GF-D8 (cell line): ENCODE results near the gene RHOJ.
"Not testable (repeated sequence)": the region's sequence is repeated elsewhere in the genome, so short reads cannot be mapped to it uniquely, and the experiment has no call there.

ENCODE experiments used
- DNase-seq: peaks from one replicate; lab custom pipeline; 2025; lab: John Stamatoyannopoulos, UW

The RHOJ gene

DNA sequence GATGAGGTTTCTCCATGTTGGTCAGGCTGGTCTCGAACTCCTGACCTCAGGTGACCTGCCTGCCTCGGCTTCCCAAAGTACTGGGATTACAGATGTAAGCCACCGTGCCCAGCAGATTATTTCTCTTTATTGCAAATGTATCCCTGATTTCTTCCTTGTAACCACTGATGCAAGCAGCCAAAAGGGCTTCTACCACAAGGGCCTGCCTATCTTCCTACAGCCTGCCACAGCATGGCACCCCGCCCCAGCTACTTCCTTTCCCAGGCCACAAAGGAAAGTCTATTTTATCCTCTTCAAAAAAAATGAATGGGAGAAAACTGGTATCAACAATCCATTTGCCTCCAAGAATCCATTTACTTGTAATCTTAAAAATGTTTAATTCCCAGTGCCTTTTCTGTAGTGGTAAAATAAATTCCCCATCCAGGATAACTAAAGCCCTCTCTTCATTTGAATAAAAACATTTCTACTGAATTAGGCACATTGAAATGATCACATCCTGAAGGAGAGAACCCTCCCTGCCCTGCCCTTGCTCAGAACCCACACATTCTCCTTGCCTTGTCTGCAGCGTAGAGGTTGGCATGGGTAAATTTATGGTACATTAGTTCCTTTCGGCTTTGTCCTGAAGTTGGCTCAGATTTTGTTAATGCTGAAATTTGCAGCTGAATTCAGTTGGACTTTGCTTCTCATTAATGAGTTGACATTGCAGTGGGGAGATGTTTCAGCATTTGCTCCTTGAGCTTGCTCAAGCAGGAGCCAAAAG is 95.3 kb downstream of the RHOJ start:
- DNase-seq: no peak

DNA sequence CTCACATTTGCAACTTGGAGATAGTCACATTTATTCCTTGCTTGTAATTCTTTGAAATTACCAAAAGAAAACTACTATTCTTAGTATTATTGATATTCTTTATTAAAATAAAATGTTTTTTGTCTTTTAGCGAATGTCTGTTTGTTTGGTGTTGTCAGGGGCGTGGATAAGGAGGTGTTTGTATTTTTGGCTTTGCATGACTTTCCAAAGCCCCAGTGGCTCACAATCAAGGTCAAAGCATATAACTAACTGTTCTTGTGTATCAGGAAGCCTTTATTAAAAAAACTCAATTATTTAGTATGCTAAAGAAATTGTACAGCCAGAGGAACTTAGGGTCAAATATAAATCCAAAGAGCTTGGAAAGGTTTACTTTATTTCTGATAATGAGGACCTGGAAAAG is 96.6 kb downstream of the RHOJ start:
- no peak for DNase-seq

DNA sequence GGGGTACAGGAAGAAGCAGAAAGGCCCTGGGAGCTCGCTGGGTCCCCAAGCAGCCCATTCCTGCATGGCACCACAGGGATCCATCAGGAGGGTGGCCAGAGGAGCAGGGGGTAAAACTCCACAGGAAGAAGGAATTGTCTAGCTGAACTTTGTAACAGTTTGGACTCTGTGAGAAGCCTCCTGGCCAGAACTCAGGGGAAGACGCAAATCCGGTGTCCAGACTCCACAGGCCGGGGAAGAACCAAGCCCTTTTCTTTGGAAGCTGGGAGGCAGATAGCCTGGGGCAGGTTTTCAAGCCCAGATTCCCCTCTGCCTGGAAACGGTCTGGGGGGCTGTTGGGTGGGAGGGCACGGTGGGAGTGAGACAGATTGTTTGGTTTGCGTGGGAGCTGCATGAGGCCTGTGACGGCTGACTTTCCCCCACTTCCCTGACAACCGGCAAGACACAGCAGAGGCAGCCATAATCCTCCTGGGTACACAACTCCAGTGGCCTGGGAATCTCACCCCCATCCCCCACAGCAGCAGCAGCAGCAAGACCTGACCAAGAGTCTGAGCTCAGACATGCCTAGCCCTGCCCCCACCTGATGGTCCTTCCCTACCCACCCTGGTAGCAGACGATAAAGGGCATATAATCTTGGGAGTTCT is 97.8 kb downstream of the RHOJ start:
- no peak for DNase-seq

DNA sequence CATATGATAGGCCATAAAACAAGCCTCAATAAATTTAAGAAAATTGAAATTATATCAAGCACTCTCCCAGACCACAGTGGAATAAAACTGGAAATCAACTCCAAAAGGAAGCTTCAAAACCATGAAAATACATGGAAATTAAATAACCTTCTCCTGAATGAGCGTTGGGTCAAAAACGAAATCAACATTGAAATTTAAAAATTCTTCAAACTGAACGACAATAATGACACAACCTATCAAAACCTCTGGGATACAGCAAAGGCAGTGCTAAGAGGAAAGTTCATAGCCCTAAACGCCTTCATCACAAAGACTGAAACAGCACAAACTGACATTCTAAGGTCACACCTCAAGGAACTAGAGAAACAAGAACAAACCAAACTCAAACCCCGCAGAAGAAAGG is 100.2 kb downstream of the RHOJ start:
- DNase-seq: not testable (repeated sequence)

DNA sequence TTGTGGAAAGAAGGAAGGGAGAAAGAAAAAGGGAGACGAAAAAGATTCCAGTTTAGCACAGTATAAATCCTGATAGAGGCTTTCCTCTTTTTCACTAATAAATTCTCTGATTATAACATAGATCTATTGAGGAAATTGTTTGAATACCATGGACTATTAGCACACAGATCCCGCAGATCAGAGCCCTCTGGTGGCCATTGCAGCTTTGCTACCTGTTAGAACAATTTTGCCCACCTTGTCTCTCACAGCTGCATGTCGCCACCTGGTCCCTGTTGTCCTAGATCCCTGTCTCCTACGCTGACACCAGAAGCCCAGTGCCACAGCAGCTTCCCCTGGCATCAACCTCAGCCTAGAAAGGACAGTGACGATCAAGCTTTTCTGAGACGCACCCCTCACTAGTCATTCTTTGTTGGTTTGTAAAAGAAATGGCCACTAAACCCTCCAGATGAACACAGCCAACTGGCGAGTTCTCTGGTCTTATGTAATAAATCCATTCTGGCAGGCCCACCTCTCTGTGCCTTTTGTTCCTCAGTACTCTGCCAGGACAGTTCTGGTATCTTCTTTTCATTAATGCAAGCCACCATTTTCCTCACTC is 104.6 kb downstream of the RHOJ start:
- DNase-seq: no peak

DNA sequence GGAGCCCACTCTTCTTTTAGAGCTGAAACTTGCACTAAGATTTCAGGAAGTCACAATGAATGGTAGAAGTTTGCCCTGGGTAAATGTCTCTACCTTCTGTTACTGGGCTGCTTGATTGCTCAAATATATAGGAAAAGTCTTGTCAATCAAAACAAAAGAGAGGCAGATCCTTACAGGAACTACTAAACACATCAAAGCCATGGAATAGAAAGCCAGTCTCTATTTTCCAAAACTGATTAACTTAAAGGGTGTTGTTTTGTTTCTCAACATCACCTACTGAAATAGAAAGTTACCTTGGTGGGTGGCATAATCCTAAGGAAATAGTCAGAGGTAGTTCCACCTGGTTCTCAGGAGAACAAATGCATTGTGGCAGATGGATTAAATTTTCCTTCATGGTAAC is 114.6 kb downstream of the RHOJ start, which contains the start of gene GPHB5:
GPHB5 (minus strand) TSS at position 101 of the 400 bp plus-strand sequence. CDS start 1,086 bp downstream, outside the sequence.
- no peak for DNase-seq

DNA sequence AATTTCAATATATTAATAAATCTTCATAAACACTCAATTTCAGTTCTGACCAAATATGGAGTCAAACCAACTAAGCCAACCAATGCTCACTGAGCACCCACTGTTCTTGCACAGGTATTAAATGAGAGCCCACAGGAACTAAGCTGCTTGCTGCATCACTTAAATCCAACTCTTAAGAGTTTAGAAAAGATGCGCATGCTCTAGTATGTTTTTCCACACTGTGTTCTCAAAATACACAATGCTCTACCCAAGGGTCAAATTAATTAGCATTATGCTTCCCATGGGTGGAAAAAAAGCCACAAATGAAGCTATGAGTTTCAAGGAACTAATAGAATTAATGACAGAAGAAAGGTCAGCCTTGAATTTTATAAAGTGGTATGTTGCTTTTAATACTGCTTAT is 118.2 kb downstream of the RHOJ start:
- no peak for DNase-seq

DNA sequence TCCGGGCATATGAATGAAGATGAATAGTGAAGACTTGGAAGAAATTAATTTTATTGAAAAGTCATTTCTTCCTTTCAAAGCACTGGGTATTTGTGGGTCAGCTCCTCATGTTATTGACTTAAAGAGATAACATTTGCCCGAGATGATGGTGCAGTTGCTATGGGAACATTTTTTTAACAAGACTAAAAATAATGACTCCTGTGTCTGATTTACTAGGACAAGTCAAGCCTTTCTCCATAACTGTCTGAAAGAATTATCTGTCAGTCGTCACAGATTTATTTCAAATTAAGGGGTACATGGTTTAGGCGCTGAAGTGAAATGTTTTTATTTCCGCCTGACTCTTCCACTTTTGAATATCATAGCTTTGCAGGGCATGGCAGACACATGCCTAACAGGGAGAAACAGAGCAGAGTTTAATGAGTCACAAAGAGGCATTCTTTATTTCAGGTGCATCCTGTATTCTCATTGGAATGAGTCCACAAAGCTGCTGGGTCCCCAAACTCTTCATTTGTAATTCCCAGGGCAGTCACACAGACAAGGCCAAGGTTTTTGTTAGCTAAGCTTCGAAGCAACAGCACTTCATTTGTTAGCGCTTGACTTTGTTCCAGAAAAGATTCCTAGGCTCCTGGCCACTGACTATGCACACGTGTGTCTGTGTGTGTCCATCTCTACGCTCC is 118.8 kb downstream of the RHOJ start:
- no peak for DNase-seq

DNA sequence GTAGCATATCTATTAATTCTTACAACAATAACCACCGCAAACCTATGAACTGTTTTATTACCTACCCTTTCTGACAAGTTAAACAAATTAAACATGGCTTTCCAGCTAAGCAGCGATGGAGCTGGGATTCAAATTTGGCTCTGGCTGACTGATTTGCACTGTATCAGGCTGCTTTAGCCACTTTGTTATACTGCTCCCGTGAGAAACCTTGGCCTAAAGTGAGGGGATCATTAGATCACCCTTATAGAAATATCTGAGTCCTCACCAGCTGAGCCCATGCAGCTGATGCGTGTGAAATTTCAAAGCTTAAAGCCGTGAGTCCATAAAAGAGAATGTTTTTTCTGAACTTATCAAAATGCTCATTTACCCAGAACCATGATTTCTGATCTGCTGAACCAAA is 122.6 kb downstream of the RHOJ start:
- no peak for DNase-seq

DNA sequence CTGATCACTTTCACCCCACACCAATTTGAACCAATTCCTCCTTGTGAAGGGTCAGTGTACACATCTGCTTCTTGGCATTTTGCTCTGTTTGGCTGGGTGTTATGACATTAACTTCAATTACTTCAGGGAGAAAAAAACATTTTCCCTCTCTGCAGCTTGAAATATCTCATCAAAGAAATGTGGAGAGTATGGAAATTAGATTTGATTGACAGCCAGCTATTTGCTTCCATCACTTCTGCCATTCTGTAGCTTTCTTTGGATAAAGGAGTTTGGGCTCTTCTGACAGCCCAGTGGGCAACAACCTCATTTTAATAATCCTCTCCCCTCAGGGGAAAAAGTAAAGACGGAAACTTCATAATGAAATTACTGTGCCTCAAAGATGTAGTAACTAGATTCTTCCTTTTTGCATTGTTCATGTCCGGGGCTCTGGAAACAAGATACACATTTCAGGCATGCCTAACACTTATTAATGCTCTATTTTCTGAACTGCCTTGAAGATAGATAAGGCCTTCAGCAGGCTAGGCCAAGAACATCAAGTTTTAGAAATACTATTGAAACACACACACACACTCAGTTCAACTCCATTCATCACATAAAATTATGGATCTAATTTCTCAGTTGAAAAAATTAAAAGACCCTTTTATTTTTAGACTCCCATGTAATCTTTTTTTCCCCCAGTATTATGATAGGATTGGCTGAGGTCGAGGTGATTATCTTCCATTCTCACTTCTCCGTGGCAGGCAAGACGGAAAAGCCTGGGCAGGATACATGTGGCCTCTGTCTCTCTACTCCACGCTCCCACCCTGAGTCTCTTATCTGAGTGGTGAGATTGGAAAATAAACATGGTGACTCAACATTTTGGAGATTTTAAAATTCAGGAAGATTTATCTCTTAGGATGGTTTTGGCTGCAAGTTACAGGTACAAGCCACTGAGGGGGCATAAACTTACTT is 124.8 kb downstream of the RHOJ start:
- DNase-seq: no peak

DNA sequence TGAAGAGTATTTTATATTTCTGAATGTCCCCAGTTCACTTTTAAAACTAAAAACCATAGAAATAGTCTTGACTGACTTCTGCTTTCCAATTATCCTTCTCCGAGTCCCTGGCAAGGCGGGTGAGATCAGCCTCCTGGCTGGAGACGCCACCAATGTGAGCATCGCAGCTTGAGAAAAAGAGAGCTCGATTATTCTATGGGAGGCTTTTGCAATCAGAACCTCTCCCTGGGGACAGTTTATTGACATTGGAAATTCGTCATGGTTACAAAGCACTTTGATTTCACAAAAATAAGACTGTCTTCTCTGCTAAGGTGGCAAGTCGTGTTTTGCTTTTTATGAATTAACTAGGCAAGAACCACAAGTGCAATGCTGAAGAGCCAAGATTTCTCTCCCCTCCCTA is 138.1 kb downstream of the RHOJ start:
- DNase-seq: no peak
